B cell (primary cell): ENCODE data around the gene MEGF11.

Experiments
- CTCF ChIP-seq: fragments of 200-600 bp; IDR thresholded peaks from one replicate; pipeline ENCODE4 v1.8.0; 2022; ENCODE audit warnings: antibody characterized with exemption, mild to moderate bottlenecking
- EZH2 ChIP-seq: IDR thresholded peaks from 2 replicates; pipeline ENCODE4 v1.6.1; 2012; ENCODE audit warnings: borderline replicate concordance, low read depth, mild to moderate bottlenecking, moderate library complexity, low read length; ENCODE audit not compliant: insufficient read depth, poor library complexity, severe bottlenecking

GRCh38 chr15:66103293-66103590, 150.3 kb downstream of the MEGF11 start:
- TF ChIP-seq CTCF, result no peak
- TF ChIP-seq EZH2, result no peak
